Gastrocnemius medialis (tissue), 4 donors: ENCODE measurements around the gene CASP9. TPM values are rescaled to one million over a fixed set of nuclear protein-coding genes. Genes with fewer than 3 reads are reported as not detected.
"Not testable (repeated sequence)": the region's sequence is repeated elsewhere in the genome, so short reads cannot be mapped to it uniquely, and the experiment has no call there.

Source experiments
- ATAC-seq, 2 donors: fragments of 150-250 bp; one replicate each; pipeline ENCODE4 v1.9.1; 2016
- DNase-seq, 2 donors: peaks; one replicate each; pipeline ENCODE4 v3.0.0-alpha.2; 2019
- H3K27ac ChIP-seq, 4 donors: fragments of 200-600 bp; sonication (generic); 1 replicate in 1 of 4; 2 replicates in 3 of 4; pipeline ENCODE4 v1.5.1; 2016 to 2018; ENCODE audit warnings: mild to moderate bottlenecking in 2 of 4, moderate library complexity in 1 of 4
- H3K27me3 ChIP-seq, 3 donors: fragments of 200-600 bp; sonication (generic) in 2 of 3; 1 replicate in 1 of 3; 2 replicates in 2 of 3; pipeline versions ENCODE4 v1.5.1 to v1.6.0; 2016 to 2019; ENCODE audit warnings: mild to moderate bottlenecking in 1 of 3, moderate library complexity in 1 of 3
- H3K36me3 ChIP-seq, 2 donors: fragments of 200-600 bp; sonication (generic) in 1 of 2; one replicate each; pipeline ENCODE4 v1.5.1; 2017 to 2018
- H3K4me1 ChIP-seq, 2 donors: fragments of 200-600 bp; sonication (generic) in 1 of 2; one replicate each; pipeline ENCODE4 v1.5.1; 2016 to 2017; ENCODE audit warnings: mild to moderate bottlenecking in 2 of 2
- H3K4me3 ChIP-seq, 4 donors: fragments of 200-600 bp; sonication (generic) in 3 of 4; 1 replicate in 1 of 4; 2 replicates in 3 of 4; pipeline ENCODE4 v1.5.1; 2016 to 2019; ENCODE audit warnings: mild to moderate bottlenecking in 2 of 4
- H3K9me3 ChIP-seq, 3 donors: fragments of 200-600 bp; sonication (generic) in 2 of 3; 1 replicate in 1 of 3; 2 replicates in 2 of 3; pipeline ENCODE4 v1.5.1; 2016 to 2019
- CTCF ChIP-seq, 5 experiments: fragments of 450-650 bp in 3 of 5; fragments of 200-600 bp in 2 of 5; sonication (generic) in 2 of 5; IDR thresholded peaks in 4 of 5; conservative IDR thresholded peaks in 1 of 5; 1 replicate in 4 of 5; 2 replicates in 1 of 5; pipeline ENCODE4 v1.5.1; 2016 to 2019; ENCODE audit warnings: antibody characterized with exemption in 5 of 5, mild to moderate bottlenecking in 3 of 5, moderate library complexity in 3 of 5
- POLR2A ChIP-seq, 2 donors: fragments of 450-650 bp; IDR thresholded peaks; one replicate each; pipeline ENCODE4 v1.6.1; 2017; ENCODE audit warnings: antibody characterized with exemption in 2 of 2, mild to moderate bottlenecking in 2 of 2, moderate library complexity in 2 of 2
- in situ Hi-C, 4 donors: fragments of 200-750 bp; cut with MboI; loops; one replicate each; pipeline versions ENCODE4 v1.15.0 to v1.8.0; 2017; ENCODE audit warnings: low sequenced_read_pairs in 4 of 4
- intact Hi-C: fragments of 100-400 bp; cut with DNase I; formaldehyde crosslinking; loops from one replicate; pipeline ENCODE4 v1.15.1; 2023; ENCODE audit warnings: low total_unique reads
- total RNA-seq, 4 donors: library from RNA; depleted of rRNA; stranded (reverse); fragments of >200 nt; gene quantifications; one replicate each; pipeline versions ENCODE4 v1.1.0 to v1.2.3, GENCODE V29; 2016

CASP9 gene
- total RNA-seq, 4 donors from 2014 or later, result 5.2 to 9.6 (median 8.0) TPM

DNA sequence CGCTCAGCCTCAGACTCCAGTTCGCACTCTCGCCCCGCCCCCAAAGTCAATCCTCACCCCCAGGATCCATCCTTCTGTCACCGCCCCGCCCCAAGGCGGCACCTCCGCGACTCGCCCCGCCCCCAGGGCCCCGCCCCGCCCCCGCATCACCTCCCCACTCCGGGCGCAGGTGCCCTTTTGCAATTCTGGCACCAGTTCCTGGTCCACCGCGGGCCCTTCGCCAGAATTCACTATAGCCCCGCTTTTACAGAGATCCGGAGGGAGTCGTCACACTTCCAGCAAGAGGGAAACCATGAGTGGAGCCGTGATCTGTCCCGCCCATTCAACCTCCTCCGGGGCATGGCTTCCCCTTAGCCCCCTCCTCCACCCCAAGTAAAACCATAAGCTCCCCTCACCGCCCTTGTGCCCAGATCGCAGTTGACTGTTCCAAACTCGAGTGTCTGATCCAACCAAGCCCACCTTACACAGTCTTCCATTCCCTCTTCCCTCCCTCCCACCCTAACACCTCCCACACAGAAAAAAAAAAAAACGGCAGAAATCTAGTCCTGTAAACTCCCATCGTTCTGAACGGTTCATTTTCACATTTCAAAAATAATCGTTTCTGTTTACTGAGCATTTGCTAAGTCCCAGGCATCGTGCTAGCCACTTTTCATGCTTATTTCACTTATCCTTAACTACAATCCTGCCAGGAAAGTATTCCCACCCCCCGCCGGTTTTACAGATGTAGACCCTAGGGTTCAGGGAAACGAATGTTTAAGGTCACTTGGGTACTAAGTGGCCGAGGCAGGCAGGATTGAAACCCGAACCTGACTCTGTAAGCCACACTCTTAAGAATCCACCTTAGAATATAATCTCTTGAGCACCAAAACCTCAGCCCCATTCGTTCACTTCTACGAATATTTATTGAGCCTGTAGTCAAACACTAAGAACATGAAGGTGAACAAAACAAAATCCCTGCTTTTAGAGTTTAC, 1.3 kb upstream of the CASP9 start:
- H3K27me3 ChIP-seq, result no peaks in the 10 kb centered on the region
- in situ Hi-C loops, result no loop called here
- intact Hi-C loops, result loop anchor here (1.0 to 10.0 kb wide), 4 partner anchors 92 to 842 kb away; partner anchors contain the start of genes DDI2 and SZRD1
- ATAC-seq (peak; percentile 61 to 64), DNase-seq (peak in 1 of 2 donors; percentile 99)
- H3K4me1 ChIP-seq, result peaks cover 24 to 34% of the 10 kb centered on the region in 2 donors
- H3K9me3 ChIP-seq, result no peaks in the 10 kb centered on the region
- peaks cover 0 to 5% of the 10 kb centered on the region in 2 donors for H3K36me3 ChIP-seq
- TF ChIP-seq CTCF (IDR thresholded peaks at IDR 0.05 in 4 of 5, conservative IDR thresholded peaks at IDR 0.05 in 1 of 5) (no peak), POLR2A (IDR thresholded peaks at IDR 0.05) (peak in 1 of 2 donors; percentile 37)
- peak overlapping the region; percentile 57 to 99 (median 68) for H3K4me3 ChIP-seq
- H3K27ac ChIP-seq, result peak overlapping the region; percentile 93 to 99 (median 98)

GRCh38 chr1:15524283-15525049, 451 bp upstream of the CASP9 start:
- DNase-seq (peak; percentile 99 to 100), ATAC-seq (peak; percentile 48 to 49)
- intact Hi-C loops, result loop anchor here (1.0 to 10.0 kb wide), 3 partner anchors 79 to 843 kb away; partner anchors contain the start of gene SZRD1
- Histone ChIP-seq H3K36me3 (peaks cover 0 to under 1% of the 10 kb centered on the region in 2 donors), H3K27ac (peak overlapping the region; percentile 93 to 99 (median 98)), H3K4me1 (peaks cover 24 to 34% of the 10 kb centered on the region in 2 donors), H3K27me3 (no peaks in the 10 kb centered on the region), H3K9me3 (no peaks in the 10 kb centered on the region), H3K4me3 (peak overlapping the region; percentile 69 to 99 (median 76))
- TF ChIP-seq POLR2A (IDR thresholded peaks at IDR 0.05), result no peak
- no peak for TF ChIP-seq CTCF (IDR thresholded peaks at IDR 0.05 in 4 of 5, conservative IDR thresholded peaks at IDR 0.05 in 1 of 5)
- in situ Hi-C loops, result no loop called here

GRCh38 chr1:15523104-15524020, 653 bp downstream of the CASP9 start:
- intact Hi-C loops (loop anchor here (1.0 to 10.0 kb wide), 2 partner anchors 80 to 199 kb away; no protein-coding TSS in a partner anchor), in situ Hi-C loops (no loop called here)
- no peaks in the 10 kb centered on the region for H3K9me3 ChIP-seq
- ATAC-seq (peak in 1 of 2 donors; percentile 0), DNase-seq (no peak)
- H3K4me1 ChIP-seq, result peaks cover 24 to 29% of the 10 kb centered on the region in 2 donors
- no peaks in the 10 kb centered on the region for H3K36me3 ChIP-seq
- H3K27me3 ChIP-seq, result no peaks in the 10 kb centered on the region
- H3K27ac ChIP-seq, result peak overlapping the region; percentile 93 to 99 (median 98)
- H3K4me3 ChIP-seq, result peak overlapping the region; percentile 69 to 99 (median 76)
- TF ChIP-seq CTCF (IDR thresholded peaks at IDR 0.05 in 4 of 5, conservative IDR thresholded peaks at IDR 0.05 in 1 of 5) (no peak), POLR2A (IDR thresholded peaks at IDR 0.05) (no peak)

GRCh38 chr1:15522551-15522950, 1.5 kb downstream of the CASP9 start:
- intact Hi-C loops (loop anchor here (10.0 kb wide), 1 partner anchor 198 kb away; no protein-coding TSS in a partner anchor), in situ Hi-C loops (no loop called here)
- Histone ChIP-seq H3K4me1 (peaks cover 21 to 22% of the 10 kb centered on the region in 2 donors), H3K36me3 (peaks cover 0 to 3% of the 10 kb centered on the region in 2 donors), H3K9me3 (no peaks in the 10 kb centered on the region), H3K4me3 (no peak overlapping the region), H3K27me3 (no peaks in the 10 kb centered on the region), H3K27ac (peak overlapping the region in 3 of 4 donors; percentile 93 to 99 (median 99))
- DNase-seq, result no peak
- TF ChIP-seq POLR2A (IDR thresholded peaks at IDR 0.05), result no peak
- TF ChIP-seq CTCF (IDR thresholded peaks at IDR 0.05 in 4 of 5, conservative IDR thresholded peaks at IDR 0.05 in 1 of 5), result no peak
- no peak for ATAC-seq

- ATAC-seq, in situ Hi-C loops, H3K36me3 ChIP-seq, H3K27me3 ChIP-seq, H3K27ac ChIP-seq, H3K9me3 ChIP-seq, H3K4me3 ChIP-seq, DNase-seq: not testable (repeated sequence)
- intact Hi-C loops, result loop anchor here (10.0 kb wide), 1 partner anchor 197 kb away; no protein-coding TSS in a partner anchor
- H3K4me1 ChIP-seq, result peaks cover 18 to 19% of the 10 kb centered on the region in 2 donors
Measured at GRCh38 chr1:15521206-15521906, 2.7 kb downstream of the CASP9 start.
